WI38 (cell line): ENCODE results near the gene PTGIS.

Experiments used
- H3K4me3 ChIP-seq: 2 replicates; pipeline ENCODE4 v1.5.1; 2011; ENCODE audit warnings: low read depth, mild to moderate bottlenecking, control low read depth, low read length
- TF ChIP-seq, protein P1 (sequence below): IDR thresholded peaks from 2 replicates; pipeline ENCODE4 v1.5.1; 2012; ENCODE audit warnings: low read depth, mild to moderate bottlenecking, control low read depth, low read length

PTGIS gene

GRCh38 chr20:49592120-49592519 is 24.2 kb upstream of the PTGIS start:
- TF ChIP-seq, protein P1, sequence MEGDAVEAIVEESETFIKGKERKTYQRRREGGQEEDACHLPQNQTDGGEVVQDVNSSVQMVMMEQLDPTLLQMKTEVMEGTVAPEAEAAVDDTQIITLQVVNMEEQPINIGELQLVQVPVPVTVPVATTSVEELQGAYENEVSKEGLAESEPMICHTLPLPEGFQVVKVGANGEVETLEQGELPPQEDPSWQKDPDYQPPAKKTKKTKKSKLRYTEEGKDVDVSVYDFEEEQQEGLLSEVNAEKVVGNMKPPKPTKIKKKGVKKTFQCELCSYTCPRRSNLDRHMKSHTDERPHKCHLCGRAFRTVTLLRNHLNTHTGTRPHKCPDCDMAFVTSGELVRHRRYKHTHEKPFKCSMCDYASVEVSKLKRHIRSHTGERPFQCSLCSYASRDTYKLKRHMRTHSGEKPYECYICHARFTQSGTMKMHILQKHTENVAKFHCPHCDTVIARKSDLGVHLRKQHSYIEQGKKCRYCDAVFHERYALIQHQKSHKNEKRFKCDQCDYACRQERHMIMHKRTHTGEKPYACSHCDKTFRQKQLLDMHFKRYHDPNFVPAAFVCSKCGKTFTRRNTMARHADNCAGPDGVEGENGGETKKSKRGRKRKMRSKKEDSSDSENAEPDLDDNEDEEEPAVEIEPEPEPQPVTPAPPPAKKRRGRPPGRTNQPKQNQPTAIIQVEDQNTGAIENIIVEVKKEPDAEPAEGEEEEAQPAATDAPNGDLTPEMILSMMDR = no peak
- no peak overlapping the region for H3K4me3 ChIP-seq

DNA sequence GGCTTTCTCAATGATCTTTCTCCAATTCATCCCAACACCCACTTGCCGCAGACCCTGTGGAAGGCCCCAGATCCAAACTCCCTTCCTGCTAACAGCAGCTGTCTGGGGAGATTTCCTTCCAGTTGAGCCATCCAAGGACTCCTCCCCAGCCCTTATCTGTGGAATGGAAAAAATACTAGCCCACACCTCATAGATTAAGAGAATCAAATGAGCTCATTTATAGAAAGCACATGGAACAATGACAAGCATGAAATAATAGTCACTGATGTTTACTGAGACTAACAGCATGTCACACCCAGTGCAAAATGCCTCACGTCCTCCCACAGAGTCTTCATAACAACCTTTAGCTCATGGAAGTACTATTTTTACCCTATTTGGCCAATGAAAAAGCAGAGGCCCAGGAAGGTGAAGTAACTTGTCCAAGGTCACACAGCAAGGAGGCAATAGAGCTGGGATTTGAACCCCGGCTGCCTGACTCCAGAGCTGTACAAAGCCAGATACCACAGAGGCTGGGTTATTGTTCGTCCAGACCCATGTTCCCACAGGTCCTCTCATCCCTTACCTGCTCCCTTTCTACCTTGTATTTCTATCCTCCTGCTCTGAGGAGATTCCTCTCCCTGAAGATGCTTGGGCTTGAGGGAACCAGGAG is 23.4 kb upstream of the PTGIS start:
- TF ChIP-seq, protein P1 = no peak
- no peak overlapping the region for H3K4me3 ChIP-seq

- H3K4me3 ChIP-seq = no peak overlapping the region
- TF ChIP-seq, protein P1 = no peak
Observed at GRCh38 chr20:49590163-49591017, 22.5 kb upstream of the PTGIS start.

DNA sequence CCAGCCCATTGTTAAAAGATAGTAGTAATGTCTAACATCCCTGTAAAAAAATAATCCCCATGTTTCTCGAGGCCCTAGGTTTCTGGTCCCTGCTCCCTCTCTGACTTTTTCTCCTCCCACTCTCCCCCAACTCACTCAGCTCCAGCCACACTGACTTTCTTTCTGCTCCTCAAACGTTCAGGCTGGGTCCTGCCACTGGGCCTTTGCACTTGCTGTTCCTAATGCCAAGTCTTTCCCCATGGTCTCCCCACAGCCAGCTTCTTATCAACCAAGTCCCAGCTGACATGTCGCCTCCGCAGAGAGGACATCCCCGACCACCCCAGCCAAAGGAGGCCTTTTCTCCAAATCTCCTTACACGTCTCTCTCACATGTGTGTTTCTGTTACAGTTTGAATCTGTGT is 21.8 kb upstream of the PTGIS start:
- TF ChIP-seq, protein P1 = no peak

GRCh38 chr20:49587111-49587570 is 19.2 kb upstream of the PTGIS start:
- TF ChIP-seq, protein P1 = no peak

More for the DNA sequence above, 21.8 kb upstream of the PTGIS start:
- H3K4me3 ChIP-seq = no peak overlapping the region

DNA sequence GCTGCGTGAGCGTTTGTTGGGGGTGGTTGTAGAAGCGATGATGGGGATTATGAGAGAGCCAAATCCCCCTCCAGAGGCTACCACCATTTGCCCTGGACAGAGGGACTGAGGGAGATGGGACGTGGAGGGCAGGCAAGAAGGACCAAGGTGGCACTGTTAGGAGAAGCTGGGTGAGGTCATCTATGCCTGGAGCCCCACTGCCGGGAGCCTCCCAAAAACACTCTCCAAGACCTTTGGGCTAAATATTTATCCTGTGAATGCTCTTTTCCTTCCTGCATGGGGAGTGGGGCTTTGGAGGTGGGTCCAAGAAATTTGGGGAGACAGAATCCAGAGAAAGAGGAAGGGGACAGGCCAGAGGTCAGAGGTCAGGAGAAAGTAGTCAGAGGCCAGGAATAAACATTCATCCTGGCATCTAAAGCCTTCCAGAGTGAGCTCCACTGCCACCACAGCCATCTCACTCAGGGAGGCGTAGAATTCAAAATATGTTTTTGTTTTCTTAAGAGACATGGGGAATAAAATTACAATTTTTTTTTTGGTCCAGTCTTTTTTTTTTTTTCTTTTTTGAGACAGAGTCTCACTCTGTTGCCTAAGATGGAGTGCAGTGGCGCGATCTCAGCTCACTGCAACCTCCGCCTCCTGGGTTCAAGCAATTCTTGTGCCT is 17.8 kb upstream of the PTGIS start:
- TF ChIP-seq, protein P1 = no peak
- no peak overlapping the region for H3K4me3 ChIP-seq

More at GRCh38 chr20:49587111-49587570, 19.2 kb upstream of the PTGIS start:
- H3K4me3 ChIP-seq = no peak overlapping the region
